Endothelial cell of umbilical vein (primary cell): ENCODE measurements around the gene SGK2.

Source experiments
- CTCF ChIP-seq, 2 donors: IDR thresholded peaks; 1 replicate in 1 of 2; 2 replicates in 1 of 2; pipeline ENCODE4 v1.5.1; 2011; ENCODE audit warnings: low read length in 2 of 2, mild to moderate bottlenecking in 2 of 2, moderate library complexity in 2 of 2, control low read depth in 1 of 2, inconsistent platforms in 1 of 2, low read depth in 1 of 2; ENCODE audit not compliant: insufficient read depth in 1 of 2; ENCODE audit errors: extremely low read depth in 1 of 2
- EZH2 ChIP-seq: IDR thresholded peaks from 2 replicates; pipeline ENCODE4 v1.6.1; 2012; ENCODE audit warnings: borderline replicate concordance, low read depth, mild to moderate bottlenecking, moderate library complexity, low read length, inconsistent platforms; ENCODE audit not compliant: severe bottlenecking
- JUN ChIP-seq: IDR thresholded peaks from 2 replicates; pipeline ENCODE4 v1.6.1; 2011; ENCODE audit warnings: borderline replicate concordance, low read depth; ENCODE audit not compliant: insufficient read length, insufficient read depth
- MAX ChIP-seq: IDR thresholded peaks from 2 replicates; pipeline ENCODE4 v1.6.1; 2011; ENCODE audit not compliant: insufficient read depth, insufficient read length
- MYC ChIP-seq: IDR thresholded peaks from one replicate; pipeline ENCODE4 v1.6.1; 2011; ENCODE audit warnings: mild to moderate bottlenecking, low read depth, low read length
- POLR2A ChIP-seq: IDR thresholded peaks from 2 replicates; pipeline ENCODE4 v1.6.1; 2012; ENCODE audit warnings: low read depth, mild to moderate bottlenecking, control low read depth, low read length

- no peak for TF ChIP-seq POLR2A
- no peak for TF ChIP-seq MAX
- TF ChIP-seq CTCF (IDR thresholded peaks at IDR 0.05; ENCODE audit: extremely low read depth in 1 of 2, insufficient read depth in 1 of 2, low read depth in 1 of 2, low read length in 2 of 2) = no peak
- no peak for TF ChIP-seq JUN
- TF ChIP-seq EZH2 = no peak
- no peak for TF ChIP-seq MYC
Measured at GRCh38 chr20:43631598-43631997, 72.8 kb downstream of the SGK2 start.
